Islet precursor cell (in vitro differentiated cells): ENCODE data around the gene ZNF232.
"Not testable (repeated sequence)": the region's sequence is repeated elsewhere in the genome, so short reads cannot be mapped to it uniquely, and the experiment has no call there.

Experiments used
- DNase-seq: peaks from one replicate; pipeline ENCODE4 v3.0.0-alpha.2; 2018

The ZNF232 gene

GRCh38 chr17:5092218-5093010, 19.3 kb downstream of the ZNF232 start:
- no peak for DNase-seq

DNA sequence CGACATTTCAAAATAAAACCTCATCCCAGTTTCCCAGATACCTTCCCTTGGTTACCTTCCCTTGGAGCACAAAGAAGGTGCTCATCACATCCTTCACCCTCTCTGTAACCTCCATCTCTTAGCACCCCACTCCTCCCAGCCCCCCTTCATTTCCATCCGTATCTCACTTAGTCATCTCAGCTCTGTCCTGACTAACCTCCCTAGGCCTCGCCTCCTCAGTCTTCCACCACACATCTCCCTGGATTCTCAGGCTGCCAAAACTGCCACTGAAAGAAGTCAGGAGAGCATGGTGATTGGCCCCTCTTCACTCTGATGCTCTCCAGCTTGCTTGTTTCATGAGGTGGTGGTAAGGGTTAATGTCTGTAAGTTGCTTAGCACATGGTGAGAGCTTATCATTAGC, 31.1 kb downstream of the ZNF232 start:
- DNase-seq = no peak

- no peak for DNase-seq
These were observed 33.3 kb downstream of the ZNF232 start, which contains the start of gene ZFP3 for GRCh38 chr17:5078106-5079028. TSS of gene ZFP3 (plus strand) at chr17:5078467. CDS start at chr17:5091505, 13,038 bp downstream.

- no peak for DNase-seq
These were observed 33.9 kb downstream of the ZNF232 start for GRCh38 chr17:5077781-5078105.

DNA sequence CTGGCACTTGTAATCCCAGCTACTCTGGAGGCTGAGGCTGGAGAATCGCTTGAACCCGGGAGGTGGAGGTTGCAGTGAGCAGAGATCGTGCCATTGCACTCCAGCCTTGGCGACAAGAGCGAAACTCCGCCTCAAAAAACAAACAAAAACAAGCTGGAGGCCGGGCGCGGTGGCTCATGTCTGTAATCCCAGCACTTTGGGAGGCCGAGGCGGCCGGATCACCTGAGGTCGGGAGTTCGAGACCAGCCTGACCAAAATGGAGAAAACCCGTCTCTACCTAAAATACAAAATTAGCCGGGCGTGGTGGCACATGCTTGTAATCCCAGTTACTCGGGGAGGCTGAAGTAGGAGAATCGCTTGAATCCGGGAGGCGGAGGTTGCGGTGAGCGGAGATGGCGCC, 34.4 kb downstream of the ZNF232 start:
- DNase-seq = not testable (repeated sequence)

DNA sequence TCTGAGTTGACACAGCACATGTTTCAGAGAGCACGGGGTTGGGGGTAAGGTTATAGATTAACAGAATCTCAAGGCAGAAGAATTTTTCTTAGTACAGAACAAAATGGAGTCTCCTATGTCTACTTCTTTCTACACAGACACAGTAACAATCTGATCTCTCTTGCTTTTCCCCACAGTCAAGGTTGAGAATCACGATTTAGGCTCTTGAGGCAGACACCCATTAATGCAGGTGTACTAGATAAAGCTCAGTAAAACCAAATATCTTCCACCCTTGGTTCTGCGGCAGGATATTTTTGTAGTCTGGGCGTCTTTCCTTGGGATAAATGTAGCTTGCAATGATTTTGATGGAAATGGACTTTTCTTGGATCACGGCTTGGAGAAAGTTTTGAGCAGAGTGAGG, 36.2 kb downstream of the ZNF232 start:
- DNase-seq = not testable (repeated sequence)

GRCh38 chr17:5069724-5070123, 42.0 kb downstream of the ZNF232 start:
- DNase-seq = no peak

DNA sequence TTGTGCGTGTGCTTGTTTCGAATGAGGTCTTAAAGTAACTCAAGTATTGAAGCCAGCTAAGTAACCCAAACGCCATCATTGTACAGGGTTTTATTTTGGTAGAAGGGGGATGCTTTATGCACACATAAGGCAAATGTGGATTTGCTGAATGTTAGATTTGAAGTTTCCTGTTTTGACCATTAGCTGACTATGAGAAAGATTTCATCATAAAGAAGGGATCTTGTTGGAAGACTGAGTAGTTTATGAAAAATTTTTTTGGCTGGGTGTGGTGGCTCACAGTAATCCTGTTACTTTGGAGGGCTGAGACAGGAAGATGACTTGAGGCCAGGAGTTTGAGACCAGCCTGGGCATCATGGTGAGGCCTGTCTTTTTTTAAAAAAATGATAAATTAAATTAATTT, 43.4 kb downstream of the ZNF232 start:
- DNase-seq = no peak

DNA sequence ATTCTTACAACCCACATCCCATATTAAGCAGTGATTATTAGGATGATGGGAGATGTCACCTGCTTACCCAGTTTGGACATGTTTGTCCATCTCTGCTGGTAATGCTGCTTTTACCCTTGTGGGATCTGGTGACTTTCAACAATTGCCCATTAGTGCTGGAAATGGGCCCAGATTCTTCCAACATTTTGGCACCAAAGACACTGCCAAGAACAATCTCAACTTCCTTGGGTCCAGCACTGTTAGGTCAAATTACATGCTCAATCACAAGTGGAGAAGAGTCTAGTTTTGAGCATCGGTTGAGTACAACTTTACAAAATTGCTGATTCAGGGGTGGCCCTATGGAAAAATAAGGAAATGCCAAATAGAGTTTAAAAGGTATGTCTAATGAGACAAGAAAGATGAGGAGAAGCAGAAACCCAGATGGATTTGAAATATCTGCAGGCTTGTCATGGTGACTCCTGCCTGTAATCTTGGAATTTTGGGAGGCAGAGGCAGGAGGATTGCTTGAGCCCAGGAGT, 46.4 kb downstream of the ZNF232 start:
- no peak for DNase-seq
